HepG2 (cell line): ENCODE results near the gene IFT52. TPM values are rescaled to one million over a fixed set of nuclear protein-coding genes. Genes with fewer than 3 reads are reported as not detected.

Experiments used
- ATAC-seq: fragments of 200-7000 bp; cut with Tn5 transposase; 3 replicates; pipeline ENCODE4 v1.9.1; 2020; ENCODE audit warnings: mild to moderate bottlenecking, moderate library complexity
- BruUV-seq: library from RNA; stranded (reverse); fragments of 400-500 nt; replicated peaks from 2 replicates; lab custom pipeline; 2021; lab: Mats Ljungman, UMichigan
- CTCF ChIA-PET: fragments of 300-600 bp; formaldehyde crosslinking; extraction: SDS; loops from one replicate; lab custom pipeline; 2021; ENCODE audit warnings: low total read pairs, inconsistent platforms, low intra/inter-chr PET ratio; lab: Yijun Ruan, JAX
- POLR2A ChIA-PET: fragments of 350-600 bp; sonication (Branson Sonifier 250); formaldehyde crosslinking; loops from one replicate; lab custom pipeline; 2020; ENCODE audit warnings: antibody characterized with exemption, inconsistent platforms; lab: Yijun Ruan, JAX
- DNase-seq: peaks from one replicate; pipeline ENCODE4 v3.0.0-alpha.2; 2015; ENCODE audit warnings: low spot score
- FAIRE-seq: peaks from 3 replicates; lab custom pipeline; 2011; peaks lifted over from hg19 to GRCh38; lab: Jason Lieb, UNC
- H2AFZ ChIP-seq: one replicate; pipeline ENCODE4 v1.6.1; 2011; ENCODE audit warnings: low read length, inconsistent platforms
- H3K27ac ChIP-seq: fragments of 300-600 bp; 3 replicates; pipeline ENCODE4 v1.8.0; 2011; ENCODE audit warnings: mixed run types, mild to moderate bottlenecking, mixed read lengths, low read length, inconsistent platforms; ENCODE audit not compliant: insufficient read depth; ENCODE audit errors: extremely low read length
- H3K27me3 ChIP-seq, 2 experiments: fragments of 200-600 bp in 1 of 2; 2 replicates in 1 of 2; 3 replicates in 1 of 2; pipeline versions ENCODE4 v1.6.0 to v1.8.0; 2011; ENCODE audit warnings: low read length in 2 of 2, mild to moderate bottlenecking in 2 of 2, moderate library complexity in 2 of 2, inconsistent platforms in 1 of 2; ENCODE audit not compliant: insufficient read depth in 2 of 2, control insufficient read depth in 1 of 2
- H3K36me3 ChIP-seq, 2 experiments: fragments of 200-600 bp in 1 of 2; replicated peaks in 1 of 2; 2 replicates in 1 of 2; 3 replicates in 1 of 2; pipeline versions ENCODE4 v1.5.1 to v1.8.0; 2011; ENCODE audit warnings: low read length in 2 of 2, inconsistent platforms in 1 of 2; ENCODE audit not compliant: insufficient read depth in 2 of 2, control insufficient read depth in 1 of 2
- H3K4me1 ChIP-seq: 2 replicates; pipeline ENCODE4 v1.5.1; 2012; ENCODE audit warnings: low read length, inconsistent platforms; ENCODE audit not compliant: insufficient read depth
- H3K4me2 ChIP-seq: 2 replicates; pipeline ENCODE4 v1.6.0; 2011; ENCODE audit warnings: low read depth, low read length, inconsistent platforms
- H3K4me3 ChIP-seq, 3 experiments: fragments of 200-600 bp in 1 of 3; sonication (generic), shearing (Covaris generic) in 1 of 3; replicated peaks in 1 of 3; 2 replicates each; pipeline ENCODE4 v1.5.1; 2011 to 2016; ENCODE audit warnings: low read length in 3 of 3, inconsistent platforms in 2 of 3, low read depth in 2 of 3, mild to moderate bottlenecking in 2 of 3, control low read depth in 1 of 3, mixed read lengths in 1 of 3; ENCODE audit not compliant: insufficient read depth in 1 of 3
- H3K79me2 ChIP-seq: one replicate; pipeline ENCODE4 v1.6.1; 2011; ENCODE audit warnings: low read length, inconsistent platforms; ENCODE audit not compliant: insufficient read depth
- H3K9ac ChIP-seq: 2 replicates; pipeline ENCODE4 v1.6.0; 2011; ENCODE audit warnings: mild to moderate bottlenecking, low read depth, low read length, inconsistent platforms; ENCODE audit not compliant: insufficient read depth
- H3K9me3 ChIP-seq: 2 replicates; pipeline ENCODE4 v1.5.1; 2012; ENCODE audit warnings: mild to moderate bottlenecking, low read length
- H4K20me1 ChIP-seq: 2 replicates; pipeline ENCODE4 v1.6.0; 2011; ENCODE audit warnings: inconsistent platforms, mild to moderate bottlenecking, low read length, moderate library complexity; ENCODE audit not compliant: insufficient read depth
- EEA1 ChIP-seq: sonication (generic); formaldehyde crosslinking; IDR thresholded peaks from 2 replicates; pipeline ENCODE4 v1.5.1; 2020; ENCODE audit warnings: mild to moderate bottlenecking, missing genetic modification reagents, borderline replicate concordance
- FOSL2 ChIP-seq: sonication (generic); formaldehyde crosslinking; IDR thresholded peaks from 2 replicates; pipeline ENCODE4 v1.4.0; 2020; ENCODE audit warnings: missing genetic modification reagents
- KLF16 ChIP-seq, 2 experiments: sonication (generic) in 1 of 2; formaldehyde crosslinking in 1 of 2; IDR thresholded peaks; 2 replicates each; pipeline versions ENCODE4 v1.6.1 to v1.8.0; 2016 to 2023; ENCODE audit warnings: missing genetic modification reagents in 2 of 2, missing compliant biosample characterization in 1 of 2
- PAXIP1 ChIP-seq: sonication (generic); formaldehyde crosslinking; conservative IDR thresholded peaks from 2 replicates; pipeline ENCODE4 v1.4.0; 2020; ENCODE audit warnings: mild to moderate bottlenecking, missing genetic modification reagents, moderate library complexity
- SNAPC5 ChIP-seq: sonication (generic); formaldehyde crosslinking; IDR thresholded peaks from 2 replicates; pipeline ENCODE4 v1.8.1; 2023; ENCODE audit warnings: mild to moderate bottlenecking, missing genetic modification reagents, borderline replicate concordance
- SP140L ChIP-seq: sonication (generic); formaldehyde crosslinking; IDR thresholded peaks from 2 replicates; pipeline ENCODE4 v1.4.0; 2020; ENCODE audit warnings: missing genetic modification reagents, borderline replicate concordance
- TCF12 ChIP-seq, 2 experiments: fragments of 450-650 bp in 1 of 2; sonication (generic) in 1 of 2; formaldehyde crosslinking in 1 of 2; IDR thresholded peaks; 2 replicates each; pipeline versions ENCODE4 v1.6.1 to v1.8.0; 2017 to 2022; ENCODE audit warnings: antibody characterized with exemption in 1 of 2, mild to moderate bottlenecking in 1 of 2, missing genetic modification reagents in 1 of 2, moderate library complexity in 1 of 2
- ZNF550 ChIP-seq: sonication (generic); formaldehyde crosslinking; IDR thresholded peaks from 2 replicates; pipeline ENCODE4 v1.4.0; 2020; ENCODE audit warnings: mild to moderate bottlenecking, missing genetic modification reagents, borderline replicate concordance
- ZNF619 ChIP-seq: sonication (generic); formaldehyde crosslinking; IDR thresholded peaks from 2 replicates; pipeline ENCODE4 v1.4.0; 2020; ENCODE audit warnings: mild to moderate bottlenecking, missing genetic modification reagents
- ZNF629 ChIP-seq: sonication (generic); formaldehyde crosslinking; conservative IDR thresholded peaks from 2 replicates; pipeline ENCODE4 v1.5.0; 2020; ENCODE audit warnings: missing genetic modification reagents
- ZNF678 ChIP-seq: sonication (generic); formaldehyde crosslinking; IDR thresholded peaks from 2 replicates; pipeline ENCODE4 v1.4.0; 2020; ENCODE audit warnings: mild to moderate bottlenecking, missing genetic modification reagents
- ZNF687 ChIP-seq: sonication (generic); formaldehyde crosslinking; IDR thresholded peaks from 2 replicates; pipeline ENCODE4 v1.5.1; 2020; ENCODE audit warnings: mild to moderate bottlenecking, missing genetic modification reagents, moderate library complexity
- ZNF691 ChIP-seq: sonication (generic); formaldehyde crosslinking; IDR thresholded peaks from 2 replicates; pipeline ENCODE4 v1.4.0; 2020; ENCODE audit warnings: missing genetic modification reagents, low read depth, mild to moderate bottlenecking, borderline replicate concordance
- ZNF891 ChIP-seq: sonication (generic); formaldehyde crosslinking; IDR thresholded peaks from 2 replicates; pipeline ENCODE4 v1.5.0; 2020; ENCODE audit warnings: mild to moderate bottlenecking, missing genetic modification reagents
- ZSCAN25 ChIP-seq: sonication (generic); formaldehyde crosslinking; IDR thresholded peaks from 2 replicates; pipeline ENCODE4 v1.8.0; 2022; ENCODE audit warnings: mild to moderate bottlenecking, missing genetic modification reagents
- WGBS: methylation state at CpG from one replicate; pipeline ENCODE4 v1.1.6; 2017; ENCODE audit warnings: low lambda C conversion rate; 5-methylcytosine and 5-hydroxymethylcytosine counted together
- in situ Hi-C: cut with HindIII; loops from 2 replicates; pipeline ENCODE4 v1.10.0; 2017; ENCODE audit warnings: low pct_unique_long_range_greater_than_20kb; ENCODE audit not compliant: extremely low pct_ligation_motif_present
- intact Hi-C: fragments of 100-400 bp; cut with micrococcal nuclease; formaldehyde crosslinking; loops from one replicate; pipeline ENCODE4 v1.10.0; 2022; ENCODE audit not compliant: unreplicated experiment
- polyA plus RNA-seq, 8 experiments: library from polyadenylated mRNA; depleted of rRNA in 3 of 8; stranded (reverse) in 7 of 8; unstranded in 1 of 8; fragments of >200 nt; fragmentation: Illumina TruSeq in 4 of 8; extraction: Trizol in 4 of 8; gene quantifications; 2 replicates each; pipeline versions ENCODE4 v1.2.1 to v1.2.3, GENCODE V29; 2011 to 2016; ENCODE audit warnings: low read depth in 4 of 8, missing spikeins in 1 of 8, mixed read lengths in 1 of 8; ENCODE audit not compliant: insufficient read depth in 1 of 8
- total RNA-seq, 5 experiments: library from RNA; depleted of rRNA; stranded (reverse); fragments of >200 nt; fragmentation: Illumina TruSeq; extraction: Trizol; gene quantifications; 2 replicates each; pipeline ENCODE4 v1.2.3, GENCODE V29; 2016; ENCODE audit warnings: low read depth in 1 of 5

The IFT52 gene
- total and polyA plus RNA-seq, 2 of the 13 experiments (the other 11 are each of a cell fraction or from before 2014, with no cell fraction given): 48.0 to 64.0 TPM

- FAIRE-seq: no peak
Measured at GRCh38 chr20:43669332-43669731, 78.6 kb downstream of the IFT52 start.

More at GRCh38 chr20:43669332-43669731, 78.6 kb downstream of the IFT52 start:
- H2AFZ ChIP-seq: no peak overlapping the region
- H3K4me3 ChIP-seq: no peak overlapping the region
- peaks cover 0 to 11% of the 10 kb centered on the region in 2 experiments; a peak in 3 of 5 replicates for H3K36me3 ChIP-seq
- CTCF ChIA-PET: no interaction called here
- H3K27me3 ChIP-seq: no peaks in the 10 kb centered on the region; a peak in 1 of 5 replicates
- no peaks in the 10 kb centered on the region for H4K20me1 ChIP-seq
- ATAC-seq: no peak
- 82% methylated on average over 3 of the region's 3 CpGs for WGBS
- H3K79me2 ChIP-seq: no peaks in the 10 kb centered on the region
- H3K9ac ChIP-seq: no peak overlapping the region
- 0 out of 2 replicates have a peak, but pooled peaks have one; percentile 26 for TF ChIP-seq FOSL2 (CRISPR knock-in tag)
- TF ChIP-seq SP140L (CRISPR knock-in tag): no peak
- 0 out of 2 replicates have a peak, but pooled peaks have one; percentile 33 for TF ChIP-seq ZNF550 (CRISPR knock-in tag)
- TF ChIP-seq PAXIP1 (CRISPR knock-in tag): no peak
- no peak for TF ChIP-seq ZNF691 (CRISPR knock-in tag)
- TF ChIP-seq ZNF619: no peak
- TF ChIP-seq KLF16 (CRISPR knock-in tag; IDR thresholded peaks at IDR 0.05): 0 out of 4 replicates have a peak, but pooled peaks of 1 of the 2 experiments have one; percentile 6
- no peak for TF ChIP-seq ZNF678 (CRISPR knock-in tag)
- TF ChIP-seq TCF12 (IDR thresholded peaks at IDR 0.05): no peak
- no peak for TF ChIP-seq TCF12 (CRISPR knock-in tag; IDR thresholded peaks at IDR 0.05)
- peak; percentile 30; the same call in 1 of the 2 replicates for TF ChIP-seq ZNF687 (CRISPR knock-in tag)
- TF ChIP-seq EEA1 (CRISPR knock-in tag): no peak
- 0 out of 2 replicates have a peak, but pooled peaks have one; percentile 70 for TF ChIP-seq ZSCAN25 (CRISPR knock-in tag)
- TF ChIP-seq SNAPC5 (CRISPR knock-in tag): no peak
- peak; percentile 40 for TF ChIP-seq ZNF629 (CRISPR knock-in tag)
- TF ChIP-seq ZNF891: 0 out of 2 replicates have a peak, but pooled peaks have one; percentile 3
- intact Hi-C loops (loop anchor here (10.0 kb wide), 1 partner anchor 535 kb away; no protein-coding TSS in a partner anchor), in situ Hi-C loops (no loop called here)
- no peak overlapping the region for H3K4me2 ChIP-seq
- H3K4me1 ChIP-seq: peaks cover 59% of the 10 kb centered on the region
- POLR2A ChIA-PET: interaction anchor here (1.1 kb wide), 1 partner anchor 112 kb away, joined by 4 read pairs; no protein-coding TSS in a partner anchor
- no peak for DNase-seq
- H3K9me3 ChIP-seq: no peaks in the 10 kb centered on the region
- no peak overlapping the region for H3K27ac ChIP-seq
- no TSS peak for BruUV-seq
